Erythroblast (primary cell): Measurements from ENCODE around the gene MAGEA9.

Experiments used
- GATA1 ChIP-seq: IDR thresholded peaks from 2 replicates; pipeline ENCODE4 v1.6.1; 2011; ENCODE audit warnings: low read depth, mild to moderate bottlenecking, control low read depth, low read length, moderate library complexity
- POLR2A ChIP-seq: IDR thresholded peaks from 2 replicates; pipeline ENCODE4 v1.6.1; 2011; ENCODE audit warnings: mild to moderate bottlenecking, low read length

GRCh38 chrX:149825424-149825823, 43.7 kb downstream of the MAGEA9 start:
- no peak for TF ChIP-seq POLR2A
- TF ChIP-seq GATA1 = no peak
